ENCODE results near the gene SPAG9.

SPAG9 gene

GRCh38 chr17:50986989-50987660, 133.5 kb downstream of the SPAG9 start:
- WGBS (ENCODE audit: extremely low coverage, insufficient coverage, low lambda C conversion rate), result no CpG with 5 or more reads among the region's 1 CpG
- Histone ChIP-seq H3K4me2 (ENCODE audit: low read length) (no peak overlapping the region), H3K9ac (ENCODE audit: low read length) (no peak overlapping the region), H3K56ac (ENCODE audit: low read length) (no peak overlapping the region), H2AK5ac (ENCODE audit: low read length) (no peak overlapping the region), H3K18ac (ENCODE audit: low read length) (no peak overlapping the region), H3K23ac (ENCODE audit: low read length) (no peak overlapping the region), H4K5ac (ENCODE audit: low read length) (no peak overlapping the region), H2BK15ac (replicated peaks; ENCODE audit: low read depth) (no peak overlapping the region), H2BK120ac (ENCODE audit: low read depth, low read length) (no peak overlapping the region), H3K36me3 (ENCODE audit: control insufficient read depth, insufficient read depth, low read length) (peaks cover 2% of the 10 kb centered on the region), H3K4me3 (ENCODE audit: low read length) (no peak overlapping the region), H3K4me1 (ENCODE audit: control insufficient read depth, low read depth, low read length) (no peaks in the 10 kb centered on the region), H3K27me3 (ENCODE audit: insufficient read depth, low read length, poor library complexity) (no peaks in the 10 kb centered on the region), H2BK5ac (ENCODE audit: low read length) (no peak overlapping the region), H3K79me2 (ENCODE audit: control insufficient read depth, insufficient read depth, low read length) (no peaks in the 10 kb centered on the region), H3K79me1 (ENCODE audit: low read length) (no peaks in the 10 kb centered on the region), H3K4ac (ENCODE audit: low read depth, low read length) (no peak overlapping the region), H3K27ac (ENCODE audit: low read depth, low read length) (no peak overlapping the region), H4K8ac (ENCODE audit: low read depth, low read length) (no peak overlapping the region)
- DNase-seq, result no peak

- Histone ChIP-seq H3K27ac (ENCODE audit: low read depth, low read length) (no peak overlapping the region), H3K27me3 (ENCODE audit: insufficient read depth, low read length, poor library complexity) (no peaks in the 10 kb centered on the region), H3K9ac (ENCODE audit: low read length) (no peak overlapping the region), H2BK120ac (ENCODE audit: low read depth, low read length) (no peak overlapping the region), H4K5ac (ENCODE audit: low read length) (no peak overlapping the region), H3K56ac (ENCODE audit: low read length) (no peak overlapping the region), H2BK15ac (replicated peaks; ENCODE audit: low read depth) (no peak overlapping the region), H3K4ac (ENCODE audit: low read depth, low read length) (no peak overlapping the region), H2AK5ac (ENCODE audit: low read length) (no peak overlapping the region), H3K4me1 (ENCODE audit: control insufficient read depth, low read depth, low read length) (no peaks in the 10 kb centered on the region), H2BK5ac (ENCODE audit: low read length) (no peak overlapping the region), H3K23ac (ENCODE audit: low read length) (no peak overlapping the region), H3K79me2 (ENCODE audit: control insufficient read depth, insufficient read depth, low read length) (no peaks in the 10 kb centered on the region), H4K8ac (ENCODE audit: low read depth, low read length) (no peak overlapping the region), H3K36me3 (ENCODE audit: control insufficient read depth, insufficient read depth, low read length) (peaks cover 5% of the 10 kb centered on the region), H3K4me2 (ENCODE audit: low read length) (no peak overlapping the region), H3K18ac (ENCODE audit: low read length) (no peak overlapping the region), H3K4me3 (ENCODE audit: low read length) (no peak overlapping the region), H3K79me1 (ENCODE audit: low read length) (no peaks in the 10 kb centered on the region)
- no peak for DNase-seq
These were observed 139.4 kb downstream of the SPAG9 start for GRCh38 chr17:50981279-50981678.

GRCh38 chr17:50979524-50979927, 141.1 kb downstream of the SPAG9 start:
- Histone ChIP-seq H3K36me3 (ENCODE audit: control insufficient read depth, insufficient read depth, low read length) (peaks cover 9% of the 10 kb centered on the region), H4K5ac (ENCODE audit: low read length) (no peak overlapping the region), H2BK5ac (ENCODE audit: low read length) (no peak overlapping the region), H3K27me3 (ENCODE audit: insufficient read depth, low read length, poor library complexity) (no peaks in the 10 kb centered on the region), H3K23ac (ENCODE audit: low read length) (no peak overlapping the region), H3K79me2 (ENCODE audit: control insufficient read depth, insufficient read depth, low read length) (no peaks in the 10 kb centered on the region), H3K4me1 (ENCODE audit: control insufficient read depth, low read depth, low read length) (no peaks in the 10 kb centered on the region), H4K8ac (ENCODE audit: low read depth, low read length) (no peak overlapping the region), H3K4ac (ENCODE audit: low read depth, low read length) (no peak overlapping the region), H3K79me1 (ENCODE audit: low read length) (no peaks in the 10 kb centered on the region), H2AK5ac (ENCODE audit: low read length) (no peak overlapping the region), H3K4me3 (ENCODE audit: low read length) (no peak overlapping the region), H3K4me2 (ENCODE audit: low read length) (no peak overlapping the region), H2BK15ac (replicated peaks; ENCODE audit: low read depth) (no peak overlapping the region), H3K27ac (ENCODE audit: low read depth, low read length) (no peak overlapping the region), H3K56ac (ENCODE audit: low read length) (no peak overlapping the region), H3K9ac (ENCODE audit: low read length) (no peak overlapping the region), H3K18ac (ENCODE audit: low read length) (no peak overlapping the region), H2BK120ac (ENCODE audit: low read depth, low read length) (no peak overlapping the region)
- WGBS (ENCODE audit: extremely low coverage, insufficient coverage, low lambda C conversion rate), result no CpG with 5 or more reads among the region's 10 CpGs
- DNase-seq, result no peak

- H3K4me3 ChIP-seq (ENCODE audit: low read length), result no peak overlapping the region
- no peak overlapping the region for H3K27ac ChIP-seq (ENCODE audit: low read depth, low read length)
- no peak overlapping the region for H3K9ac ChIP-seq (ENCODE audit: low read length)
- no peak overlapping the region for H2BK15ac ChIP-seq (replicated peaks; ENCODE audit: low read depth)
- no peak overlapping the region for H4K8ac ChIP-seq (ENCODE audit: low read depth, low read length)
- H3K27me3 ChIP-seq (ENCODE audit: insufficient read depth, low read length, poor library complexity), result no peaks in the 10 kb centered on the region
- no peak for DNase-seq
- H3K4me2 ChIP-seq (ENCODE audit: low read length), result no peak overlapping the region
- no peaks in the 10 kb centered on the region for H3K4me1 ChIP-seq (ENCODE audit: control insufficient read depth, low read depth, low read length)
- H3K36me3 ChIP-seq (ENCODE audit: control insufficient read depth, insufficient read depth, low read length), result peaks cover 9% of the 10 kb centered on the region
- no peak overlapping the region for H3K4ac ChIP-seq (ENCODE audit: low read depth, low read length)
- H3K23ac ChIP-seq (ENCODE audit: low read length), result no peak overlapping the region
- no peak overlapping the region for H3K18ac ChIP-seq (ENCODE audit: low read length)
- H3K79me2 ChIP-seq (ENCODE audit: control insufficient read depth, insufficient read depth, low read length), result no peaks in the 10 kb centered on the region
- H4K5ac ChIP-seq (ENCODE audit: low read length), result no peak overlapping the region
- H3K79me1 ChIP-seq (ENCODE audit: low read length), result no peaks in the 10 kb centered on the region
- no peak overlapping the region for H2AK5ac ChIP-seq (ENCODE audit: low read length)
- H2BK5ac ChIP-seq (ENCODE audit: low read length), result no peak overlapping the region
- no peak overlapping the region for H2BK120ac ChIP-seq (ENCODE audit: low read depth, low read length)
- no CpG with 5 or more reads among the region's 4 CpGs for WGBS (ENCODE audit: extremely low coverage, insufficient coverage, low lambda C conversion rate)
- no peak overlapping the region for H3K56ac ChIP-seq (ENCODE audit: low read length)
These were observed 143.0 kb downstream of the SPAG9 start for GRCh38 chr17:50977487-50978159.

GRCh38 chr17:50976951-50977472, 143.7 kb downstream of the SPAG9 start:
- no peak overlapping the region for H4K5ac ChIP-seq (ENCODE audit: low read length)
- WGBS (ENCODE audit: extremely low coverage, insufficient coverage, low lambda C conversion rate), result no CpG with 5 or more reads among the region's 2 CpGs
- DNase-seq, result no peak

More at GRCh38 chr17:50976951-50977472, 143.7 kb downstream of the SPAG9 start:
- Histone ChIP-seq H3K4me3 (ENCODE audit: low read length) (no peak overlapping the region), H3K27ac (ENCODE audit: low read depth, low read length) (no peak overlapping the region), H3K36me3 (ENCODE audit: control insufficient read depth, insufficient read depth, low read length) (peaks cover 9% of the 10 kb centered on the region), H3K18ac (ENCODE audit: low read length) (no peak overlapping the region), H3K27me3 (ENCODE audit: insufficient read depth, low read length, poor library complexity) (no peaks in the 10 kb centered on the region), H3K79me2 (ENCODE audit: control insufficient read depth, insufficient read depth, low read length) (no peaks in the 10 kb centered on the region), H2BK5ac (ENCODE audit: low read length) (no peak overlapping the region), H4K8ac (ENCODE audit: low read depth, low read length) (no peak overlapping the region), H3K4me2 (ENCODE audit: low read length) (no peak overlapping the region), H3K23ac (ENCODE audit: low read length) (no peak overlapping the region), H2AK5ac (ENCODE audit: low read length) (no peak overlapping the region), H3K79me1 (ENCODE audit: low read length) (no peaks in the 10 kb centered on the region), H3K4ac (ENCODE audit: low read depth, low read length) (no peak overlapping the region), H3K4me1 (ENCODE audit: control insufficient read depth, low read depth, low read length) (no peaks in the 10 kb centered on the region), H2BK15ac (replicated peaks; ENCODE audit: low read depth) (no peak overlapping the region), H2BK120ac (ENCODE audit: low read depth, low read length) (no peak overlapping the region), H3K9ac (ENCODE audit: low read length) (no peak overlapping the region), H3K56ac (ENCODE audit: low read length) (no peak overlapping the region)
